NCI-H774 (cell line): ENCODE results near the gene SORBS1.
"Not testable (repeated sequence)": the region's sequence is repeated elsewhere in the genome, so short reads cannot be mapped to it uniquely, and the experiment has no call there.

Experiments
- DNase-seq: peaks from one replicate; lab custom pipeline; 2025; lab: John Stamatoyannopoulos, UW

Gene SORBS1

GRCh38 chr10:95482501-95483233, 78.5 kb downstream of the SORBS1 start:
- no peak for DNase-seq

- DNase-seq = no peak
Observed at GRCh38 chr10:95480901-95481491, 80.2 kb downstream of the SORBS1 start.

DNA sequence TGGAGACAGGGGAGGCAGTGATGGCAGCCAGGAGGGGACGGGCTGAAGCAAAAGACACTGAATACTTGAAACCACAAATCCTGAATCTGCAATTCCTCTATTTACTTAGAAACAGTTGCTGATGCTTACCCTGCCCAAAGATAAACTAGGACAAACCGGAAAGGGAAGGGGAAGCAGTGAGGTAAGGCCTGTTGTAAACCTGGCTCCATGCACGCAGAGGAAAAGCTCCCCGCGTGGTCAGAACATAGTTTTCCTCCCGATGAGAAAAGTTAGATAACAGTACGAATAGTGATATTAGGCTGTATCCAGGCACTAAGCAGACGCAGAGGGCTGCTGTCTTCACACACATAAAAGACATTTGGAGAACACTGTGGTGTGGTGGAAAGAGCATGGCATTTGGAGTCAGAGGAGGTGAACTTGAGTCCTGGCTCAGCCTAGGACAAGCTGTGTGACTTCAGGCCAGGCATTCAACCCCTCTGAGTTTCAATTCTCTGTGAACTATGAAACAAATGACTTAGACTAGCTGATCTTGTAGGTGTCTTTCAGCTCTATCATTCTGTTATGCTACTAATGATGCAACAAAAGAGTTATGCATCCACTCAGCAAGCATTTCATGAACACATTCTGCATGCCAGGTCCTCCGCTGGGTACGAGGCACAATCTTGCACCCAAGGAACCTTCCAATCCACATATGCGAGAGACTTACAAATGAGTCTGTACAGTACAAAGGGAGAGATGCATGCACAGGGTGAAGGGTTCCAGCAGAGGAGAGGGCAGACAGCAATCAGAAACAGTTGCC, 80.9 kb downstream of the SORBS1 start:
- no peak for DNase-seq

- DNase-seq = no peak
Observed at GRCh38 chr10:95478935-95479334, 82.2 kb downstream of the SORBS1 start.

- DNase-seq = no peak
Observed at GRCh38 chr10:95478185-95478584, 83.0 kb downstream of the SORBS1 start.

DNA sequence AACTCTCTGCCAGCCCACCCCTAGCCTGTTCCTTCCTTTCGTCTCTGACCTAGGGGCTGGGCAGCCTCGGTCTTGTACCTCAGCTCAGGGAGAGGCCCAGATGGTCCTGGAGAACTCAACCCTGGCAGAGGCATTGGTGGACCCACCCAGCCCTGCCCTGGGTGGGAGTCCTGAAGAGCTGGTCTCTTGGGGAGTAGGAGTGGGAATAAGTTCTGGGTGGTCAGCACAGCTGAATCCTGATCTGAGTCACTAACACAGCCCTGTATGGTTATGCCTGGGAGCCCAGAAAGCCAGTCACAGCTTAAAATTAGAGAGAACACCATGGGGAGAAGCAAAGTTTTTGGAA, 84.0 kb downstream of the SORBS1 start:
- DNase-seq = no peak

DNA sequence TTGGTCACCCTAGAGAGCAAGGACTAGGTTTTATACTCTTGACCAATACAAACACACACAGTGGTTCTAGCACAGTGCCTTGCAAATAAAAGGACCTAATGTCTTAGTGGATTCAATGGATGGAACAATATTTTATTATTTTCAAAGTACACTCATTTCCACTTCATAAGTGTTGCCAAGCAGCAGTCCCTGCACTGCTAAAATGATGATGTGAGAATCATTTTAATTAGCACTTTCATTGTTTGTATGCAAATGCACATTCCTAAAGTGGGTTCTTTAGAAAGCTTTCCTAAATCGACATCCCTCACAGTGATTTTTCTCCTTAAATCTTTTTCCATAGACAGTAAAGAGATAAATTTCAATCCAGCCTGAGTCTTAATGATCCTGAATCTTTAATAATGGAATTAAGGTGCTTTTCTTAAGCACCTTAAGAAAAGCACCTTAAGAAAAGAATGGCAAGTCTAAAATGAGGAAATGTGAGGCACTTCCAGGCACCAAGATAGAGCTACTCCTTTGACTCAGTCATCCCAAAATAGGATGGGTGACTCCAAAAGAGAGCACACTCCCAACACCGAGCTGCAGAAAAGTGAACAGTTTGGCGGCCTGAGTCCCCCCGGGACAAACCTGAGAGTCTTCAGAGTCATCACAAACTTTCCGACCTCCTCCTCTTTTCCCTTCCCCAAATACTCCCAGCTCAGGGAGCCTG, 84.5 kb downstream of the SORBS1 start:
- no peak for DNase-seq

GRCh38 chr10:95475827-95476468, 85.2 kb downstream of the SORBS1 start:
- DNase-seq = no peak

- DNase-seq = no peak
Observed at GRCh38 chr10:95475003-95475383, 86.2 kb downstream of the SORBS1 start.

GRCh38 chr10:95474228-95475002, 86.8 kb downstream of the SORBS1 start:
- no peak for DNase-seq

GRCh38 chr10:95472304-95473088, 88.7 kb downstream of the SORBS1 start:
- no peak for DNase-seq

GRCh38 chr10:95469676-95470075, 91.5 kb downstream of the SORBS1 start:
- DNase-seq = no peak

DNA sequence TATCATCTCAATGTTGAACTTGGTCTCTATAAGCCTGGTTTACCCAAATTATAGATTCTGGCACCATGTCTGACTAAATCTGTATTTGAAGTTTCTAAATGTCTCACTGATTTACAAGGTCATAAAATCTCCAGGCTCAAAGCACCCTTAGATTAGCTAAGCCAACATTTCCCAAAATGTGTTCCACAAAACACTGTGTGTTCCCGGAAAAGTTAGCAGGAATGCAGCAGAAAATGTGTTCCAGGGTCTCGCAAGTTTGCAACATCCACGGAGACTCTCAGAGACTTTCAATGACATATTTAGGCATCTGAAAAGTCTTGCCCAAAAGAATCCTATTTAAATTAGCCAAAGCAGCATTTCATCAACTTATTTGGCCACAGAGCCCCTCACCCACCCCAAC, 91.9 kb downstream of the SORBS1 start:
- no peak for DNase-seq

DNA sequence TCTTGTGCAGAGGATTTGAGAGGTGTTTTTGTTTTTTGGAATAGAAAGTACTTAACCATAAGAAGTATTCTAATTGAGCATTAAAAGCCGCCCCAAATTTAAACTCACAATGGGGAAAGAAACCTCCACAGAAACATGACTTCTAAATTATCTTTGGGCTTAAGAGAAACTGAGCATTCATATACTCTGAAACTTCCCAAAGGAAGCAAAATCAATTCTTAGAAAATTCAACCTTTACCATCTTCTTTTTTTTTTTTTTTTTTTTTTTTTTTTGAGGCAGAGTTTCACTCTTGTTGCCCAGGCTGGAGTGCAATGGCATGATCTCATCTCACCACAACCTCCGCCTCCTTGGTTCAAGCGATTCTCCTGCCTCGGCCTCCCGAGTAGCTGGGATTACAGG, 93.5 kb downstream of the SORBS1 start:
- DNase-seq = not testable (repeated sequence)

DNA sequence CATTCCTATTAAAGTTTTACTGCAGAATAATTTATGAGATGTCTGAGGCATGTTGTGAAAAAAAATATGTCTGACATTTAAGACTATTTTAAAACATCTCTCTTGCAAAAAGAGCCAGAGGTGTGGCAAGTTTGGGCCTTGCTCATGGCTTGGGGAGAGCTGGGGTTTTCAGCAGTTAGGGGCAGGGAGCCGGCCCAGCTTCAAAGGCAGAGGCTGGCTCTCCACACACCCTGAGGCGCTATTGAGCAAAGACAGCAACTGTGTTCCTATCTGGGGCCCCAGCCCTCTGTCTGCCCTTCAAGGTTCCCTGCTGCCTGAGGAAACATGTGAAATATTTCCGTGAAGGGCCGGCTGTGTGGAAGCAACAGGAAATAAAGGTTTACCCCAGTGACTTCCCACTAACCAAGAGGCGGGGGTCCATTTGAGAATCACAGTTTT, 94.0 kb downstream of the SORBS1 start:
- DNase-seq = no peak

DNA sequence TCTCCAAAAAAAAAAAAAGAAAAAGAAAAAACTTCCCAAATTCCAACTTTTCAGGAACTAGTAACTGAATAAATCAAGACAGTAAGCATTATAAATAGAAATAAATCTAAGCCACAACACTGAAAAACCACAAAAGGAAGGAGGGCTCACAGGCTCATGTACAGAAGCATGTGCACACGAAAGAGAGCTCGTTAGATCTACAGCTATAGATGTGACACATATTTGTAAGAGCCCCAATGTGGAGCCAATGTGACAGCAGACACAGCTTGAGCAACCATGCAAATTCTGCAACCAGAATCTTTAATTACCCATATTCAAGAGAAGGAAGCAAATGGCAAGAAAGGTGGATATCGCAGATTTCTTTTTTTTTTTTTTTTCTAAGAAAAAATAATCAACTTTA, 94.7 kb downstream of the SORBS1 start:
- no peak for DNase-seq

- DNase-seq = no peak
Observed at GRCh38 chr10:95464280-95464679, 96.9 kb downstream of the SORBS1 start.

GRCh38 chr10:95462740-95463667, 98.2 kb downstream of the SORBS1 start:
- no peak for DNase-seq

- DNase-seq = no peak
Observed at GRCh38 chr10:95461611-95462010, 99.6 kb downstream of the SORBS1 start.
